ENCODE results near the gene TENM4. TPM values are rescaled to one million over a fixed set of nuclear protein-coding genes. Genes with fewer than 3 reads are reported as not detected.

TENM4 gene
- total and polyA plus RNA-seq, 2 of the 8 experiments (the other 6 are each of a cell fraction or from before 2014, with no cell fraction given), result 3.5 to 7.2 TPM

GRCh38 chr11:78694152-78694551 lies 746.7 kb downstream of the TENM4 start (continued):
- no peak for TF ChIP-seq SAP30 (IDR thresholded peaks at IDR 0.05; ENCODE audit: insufficient read depth, insufficient replicate concordance, low read length)
- no peak for TF ChIP-seq SP1 (IDR thresholded peaks at IDR 0.05; ENCODE audit: low read depth, low read length)
